Activated CD4-positive, alpha-beta T cell treated with anti-CD3 and anti-CD28 coated beads, Interleukin-2, amount 50 U/mL, for 16 hours (primary cell): ENCODE data around the gene PDSS1.
"Not testable (repeated sequence)": the region's sequence is repeated elsewhere in the genome, so short reads cannot be mapped to it uniquely, and the experiment has no call there.

Experiments
- DNase-seq: peaks from one replicate; pipeline ENCODE4 v3.0.0-alpha.2; 2020

PDSS1 gene

DNA sequence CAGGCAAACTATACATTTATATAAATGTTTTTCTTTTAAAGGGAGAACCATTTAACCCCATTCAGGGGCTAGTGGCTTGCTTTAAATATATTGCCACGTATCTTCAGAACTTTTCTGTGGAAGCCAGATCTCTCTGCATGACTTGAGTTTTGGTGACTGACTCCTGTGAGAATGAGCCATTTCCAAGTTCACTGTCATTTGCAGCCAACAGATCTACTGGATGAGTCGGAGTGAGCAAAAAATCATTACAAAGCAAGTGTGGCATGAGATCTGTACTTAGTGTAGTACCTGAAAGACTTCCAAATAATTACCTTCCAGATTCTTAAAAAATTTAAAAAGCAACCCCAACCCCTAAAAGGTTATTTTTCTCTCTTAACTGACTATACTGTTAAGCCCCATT is 45.6 kb downstream of the PDSS1 start:
- DNase-seq = no peak

DNA sequence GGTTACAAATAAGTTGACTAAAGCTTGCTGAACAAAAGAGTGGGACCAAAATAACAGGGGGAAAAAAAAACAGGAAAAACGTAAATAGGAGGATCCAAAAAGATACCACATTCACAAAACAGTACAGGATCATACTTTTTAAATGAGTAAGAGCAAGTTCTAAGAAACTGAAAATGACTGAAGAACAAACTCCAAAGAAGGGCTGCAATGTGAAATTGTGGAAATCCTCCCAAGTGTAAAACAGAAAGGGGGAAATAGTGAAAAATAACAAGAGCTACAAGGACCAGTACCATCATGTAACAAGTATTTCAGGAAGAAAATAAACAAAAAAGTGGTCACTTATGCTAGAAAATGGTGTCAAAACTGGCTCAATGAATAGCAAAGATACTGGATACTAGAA is 46.3 kb downstream of the PDSS1 start:
- DNase-seq = no peak

DNA sequence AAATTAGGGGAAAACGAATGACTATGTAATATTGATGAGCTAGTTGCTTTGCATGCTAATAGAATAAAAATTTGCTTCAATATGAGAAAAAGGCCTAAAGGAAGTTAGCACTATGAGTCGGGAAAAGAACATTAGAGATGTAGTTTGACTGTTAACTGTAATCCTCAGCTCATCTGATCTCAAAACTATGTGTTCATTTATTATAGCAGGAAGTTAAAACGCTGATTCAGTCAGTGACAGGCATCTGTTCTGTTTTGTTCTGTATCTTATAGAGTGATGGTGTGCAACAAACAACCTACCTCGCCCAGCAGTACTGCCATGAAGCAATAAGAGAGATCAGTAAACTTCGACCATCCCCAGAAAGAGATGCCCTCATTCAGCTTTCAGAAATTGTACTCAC is 48.6 kb downstream of the PDSS1 start:
- DNase-seq = no peak

GRCh38 chr10:26755443-26755903 is 58.0 kb downstream of the PDSS1 start:
- no peak for DNase-seq

DNA sequence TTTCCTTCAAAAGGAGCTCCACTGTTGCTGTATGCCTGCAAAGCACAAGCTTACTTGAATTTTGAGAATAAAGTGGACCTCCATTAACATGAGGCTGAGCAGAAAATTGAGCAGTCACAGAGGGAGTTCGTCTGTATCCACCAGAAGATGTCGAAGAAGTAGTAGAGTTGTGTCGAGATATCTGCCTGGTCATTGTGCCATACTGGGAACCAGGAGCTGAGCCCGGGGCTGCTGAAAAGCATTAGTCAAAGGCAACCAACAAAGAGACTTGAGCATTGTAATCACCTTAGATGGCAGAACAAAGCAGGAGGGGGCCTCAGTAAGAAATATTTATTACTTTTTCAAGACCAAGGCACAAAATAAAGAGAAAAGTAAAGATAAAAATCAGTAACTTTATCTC is 61.5 kb downstream of the PDSS1 start:
- DNase-seq = no peak

DNA sequence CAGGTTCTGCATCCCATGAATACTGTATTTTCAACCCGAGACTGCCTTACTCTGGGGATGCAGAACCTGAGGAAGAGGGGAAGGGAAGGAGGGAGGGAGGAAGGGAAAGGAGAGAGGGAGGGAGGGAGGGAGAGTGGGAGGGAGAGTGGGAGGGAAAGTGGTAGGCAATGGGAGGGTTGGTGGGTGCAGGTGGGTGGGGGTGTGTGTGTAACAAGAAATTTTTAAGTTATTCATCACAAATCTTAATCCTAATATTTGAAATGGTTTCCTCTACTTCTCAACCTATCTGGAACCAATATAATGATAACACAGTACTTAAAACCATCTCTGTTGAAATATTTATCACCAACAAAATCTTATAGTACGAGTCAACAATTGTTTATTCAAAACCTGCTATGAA is 68.0 kb downstream of the PDSS1 start:
- DNase-seq = no peak

GRCh38 chr10:26770069-26770468 is 72.6 kb downstream of the PDSS1 start:
- DNase-seq = no peak

DNA sequence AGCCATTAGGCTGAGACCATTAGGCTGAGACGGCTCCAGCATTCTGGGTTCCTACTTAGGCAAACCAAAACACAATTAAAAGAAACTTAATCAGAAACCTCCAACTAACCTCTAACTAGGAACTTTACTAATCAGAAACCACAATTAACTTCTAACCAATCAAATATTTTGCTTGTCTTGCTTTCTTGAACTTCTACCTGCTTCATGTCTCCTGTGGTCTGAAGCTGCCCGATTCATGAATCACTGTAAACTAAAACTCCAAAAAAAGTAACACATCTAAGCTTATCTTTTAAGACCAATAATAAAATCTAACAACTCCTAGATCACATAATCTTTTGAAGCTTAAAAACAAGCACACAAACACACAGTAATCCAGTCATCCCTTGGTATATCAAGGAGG is 76.1 kb downstream of the PDSS1 start:
- no peak for DNase-seq

GRCh38 chr10:26776258-26776657 is 78.8 kb downstream of the PDSS1 start:
- DNase-seq = no peak

DNA sequence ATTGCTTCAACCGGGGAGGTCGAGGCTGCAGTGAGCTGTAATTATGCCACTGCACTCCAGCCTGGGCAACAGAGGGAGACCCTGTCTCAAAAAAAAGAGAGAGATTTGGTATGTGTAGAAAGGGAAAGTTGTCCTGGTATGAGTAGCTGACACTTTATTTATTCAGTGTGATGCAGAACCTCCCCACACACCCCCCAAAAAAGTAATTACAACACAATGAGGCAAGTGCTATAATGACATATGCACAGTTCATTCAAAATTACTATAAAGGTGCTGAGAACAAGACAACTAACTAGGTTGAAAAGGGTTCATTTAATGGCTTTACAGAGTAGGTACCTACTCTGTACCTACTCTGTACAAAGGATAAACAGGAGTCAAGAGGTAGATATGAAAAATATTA is 80.2 kb downstream of the PDSS1 start:
- no peak for DNase-seq

DNA sequence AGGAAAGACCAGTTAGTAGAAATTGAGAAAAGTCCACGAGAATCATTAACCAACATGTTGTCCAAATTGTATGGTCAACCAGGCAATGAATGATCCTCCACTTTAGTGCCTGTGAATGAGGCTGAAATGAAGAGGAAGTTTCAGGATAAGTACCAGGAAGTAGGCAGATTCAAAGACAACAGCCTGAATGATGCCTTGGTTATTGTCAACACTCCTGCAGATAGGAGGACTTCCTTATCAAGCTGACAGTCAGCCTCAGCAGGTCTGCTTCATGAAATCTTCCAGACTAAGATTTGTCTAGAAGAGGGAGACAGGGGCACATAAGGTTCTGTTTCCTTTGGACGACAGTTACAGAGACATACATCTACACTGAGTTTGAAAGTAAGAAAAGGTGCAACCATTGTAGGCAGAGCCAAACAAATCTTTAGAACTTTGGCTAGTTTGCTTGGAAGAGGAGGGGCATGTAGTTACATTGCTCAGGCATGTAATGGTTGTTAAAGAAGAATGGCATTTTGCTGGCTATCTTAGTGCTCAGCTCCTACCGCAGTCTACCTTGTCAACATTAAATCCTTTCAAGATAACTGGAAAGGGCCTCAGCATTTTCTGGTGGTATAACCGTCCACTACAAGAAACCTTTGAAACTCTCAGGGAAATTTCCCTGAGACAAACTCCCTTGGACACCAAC is 81.8 kb downstream of the PDSS1 start:
- no peak for DNase-seq

DNA sequence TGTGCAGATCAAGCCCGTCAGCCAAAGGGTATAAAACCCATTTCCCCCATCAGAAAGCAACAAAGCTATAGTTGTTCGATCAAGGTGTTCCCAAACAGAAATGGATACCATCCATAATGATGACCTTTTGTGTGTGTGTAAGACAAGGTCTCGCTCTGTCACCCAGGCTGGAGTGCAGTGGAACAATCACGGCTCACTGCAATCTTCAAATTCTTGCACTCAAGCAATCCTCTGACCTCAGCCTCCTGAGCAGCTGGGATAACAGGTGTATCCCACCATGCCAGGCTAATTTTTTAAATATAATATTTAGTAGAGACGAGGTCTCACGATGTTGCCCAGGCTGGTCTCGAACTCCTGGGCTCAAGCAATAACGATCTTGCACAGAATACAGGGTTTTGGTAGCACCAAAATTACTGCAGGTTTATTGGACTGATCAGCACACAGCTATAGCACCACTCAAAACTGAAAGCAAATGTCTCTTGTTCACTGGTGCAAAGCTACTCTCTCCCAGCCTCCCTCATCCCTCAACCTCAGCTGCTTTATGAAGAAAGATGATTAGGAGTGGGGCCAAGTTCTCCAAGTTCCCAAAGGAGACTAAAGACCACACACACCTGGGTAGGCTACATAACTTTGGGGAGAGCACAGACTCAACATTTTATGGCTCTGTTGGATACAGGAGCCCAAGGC is 82.7 kb downstream of the PDSS1 start:
- no peak for DNase-seq

DNA sequence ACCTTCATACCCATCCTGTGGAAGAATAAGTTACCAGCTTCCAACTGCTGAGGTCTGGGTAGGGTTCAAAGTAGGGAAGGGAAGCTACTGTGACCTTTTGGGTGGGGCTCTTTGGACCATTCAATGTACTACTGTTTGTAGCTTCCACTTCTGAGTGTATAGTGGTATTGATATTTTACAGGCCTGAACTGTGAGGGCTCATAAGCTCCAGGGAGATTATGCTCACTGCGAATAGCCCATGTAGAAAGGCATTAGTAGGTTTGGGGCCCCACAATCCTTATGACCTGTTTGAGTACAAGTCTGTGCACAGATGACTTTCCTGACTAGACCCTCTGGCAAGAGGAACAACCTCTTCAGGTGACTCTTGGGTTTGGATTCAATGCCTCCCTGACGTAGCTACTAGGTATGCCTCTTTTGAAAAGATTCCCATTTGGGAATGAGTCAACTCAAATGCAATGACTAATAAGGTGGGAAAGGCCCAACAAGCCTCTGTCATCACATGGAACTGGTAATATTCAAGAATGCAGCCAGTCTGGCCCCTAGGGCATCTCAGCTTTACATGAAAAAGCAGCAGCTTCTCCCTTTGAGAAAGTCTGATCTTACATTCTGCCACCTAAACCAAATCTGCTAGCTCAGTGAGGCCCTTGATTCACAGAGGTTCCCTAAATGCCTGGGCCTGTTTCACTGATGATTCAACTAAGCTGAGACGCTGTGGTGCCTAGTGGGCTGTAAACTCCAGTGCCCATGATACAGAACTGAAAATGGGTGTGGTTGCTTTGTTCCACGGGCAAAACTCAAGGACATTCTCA is 83.5 kb downstream of the PDSS1 start:
- peak; percentile 37 for DNase-seq

DNA sequence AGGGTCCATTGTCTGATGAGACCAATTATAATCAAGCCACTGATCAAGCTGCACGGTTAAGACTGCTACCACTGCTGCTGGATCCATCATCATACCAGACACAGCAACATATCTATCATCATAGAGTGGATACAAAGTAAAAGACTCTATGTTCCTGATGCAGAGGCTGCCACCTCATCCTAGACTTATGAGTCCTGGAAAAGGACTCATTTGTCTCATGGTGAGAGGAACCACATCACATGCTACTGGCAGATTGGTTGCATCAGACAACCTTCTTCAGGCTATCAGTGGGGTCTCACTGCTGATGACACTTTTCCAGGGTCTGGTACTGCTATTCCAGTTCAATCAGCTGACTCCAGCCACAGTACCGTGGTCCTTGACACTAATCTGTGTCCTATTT is 84.3 kb downstream of the PDSS1 start:
- DNase-seq = peak; percentile 14

- DNase-seq = no peak
These were observed 89.9 kb downstream of the PDSS1 start for GRCh38 chr10:26787362-26787761.

- DNase-seq = not testable (repeated sequence)
These were observed 92.3 kb downstream of the PDSS1 start for GRCh38 chr10:26789779-26790178.

GRCh38 chr10:26790221-26790995 is 92.9 kb downstream of the PDSS1 start:
- DNase-seq = no peak

DNA sequence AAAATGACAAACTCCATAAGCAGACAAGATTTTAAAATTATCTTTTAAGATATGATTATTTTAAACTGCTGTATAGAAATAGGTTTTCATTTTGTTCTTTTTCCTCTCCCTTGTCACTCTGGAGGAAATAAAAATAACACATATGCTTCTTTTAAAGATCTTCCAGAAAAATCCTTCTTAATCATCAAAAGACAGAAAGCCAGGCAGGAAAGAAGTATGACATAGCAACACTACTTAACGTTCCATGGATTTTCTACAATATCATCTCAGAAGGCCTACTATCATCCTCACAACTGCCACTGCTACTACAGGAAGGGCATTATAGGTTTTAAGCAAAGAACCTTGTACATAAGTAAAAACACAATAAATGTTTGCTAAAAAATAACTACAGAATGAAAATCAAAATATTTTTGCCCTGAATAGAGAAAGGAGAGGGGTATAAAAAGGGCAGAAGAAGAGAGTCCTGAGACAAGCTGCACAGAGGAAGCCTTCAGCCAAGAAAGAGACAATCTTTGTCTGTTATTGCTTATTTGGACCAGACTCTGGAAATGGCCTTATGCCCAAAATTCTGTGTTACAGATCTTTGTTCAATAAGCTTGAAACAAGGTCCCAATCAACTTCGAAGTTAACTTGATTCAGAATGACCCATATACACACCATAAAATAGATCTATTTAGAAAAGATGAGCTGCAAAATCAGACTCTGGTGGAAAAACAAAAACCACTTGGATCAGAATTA is 95.4 kb downstream of the PDSS1 start:
- DNase-seq = no peak
